ENCODE results near the gene TECPR2. TPM values are rescaled to one million over a fixed set of nuclear protein-coding genes. Genes with fewer than 3 reads are reported as not detected.

The TECPR2 gene
- total RNA-seq, 1 experiment from 2014 or later = 21.3 TPM

GRCh38 chr14:102469261-102469660 is 106.5 kb downstream of the TECPR2 start (continued):
- TF ChIP-seq ARID4B (CRISPR knock-in tag; IDR thresholded peaks at IDR 0.05; ENCODE audit: borderline replicate concordance) (no peak), PREB (CRISPR knock-in tag; IDR thresholded peaks at IDR 0.05; ENCODE audit: borderline replicate concordance) (no peak), TEAD1 (CRISPR knock-in tag; IDR thresholded peaks at IDR 0.05) (no peak), IRF2 (CRISPR knock-in tag; IDR thresholded peaks at IDR 0.05; ENCODE audit: borderline replicate concordance, low read depth) (no peak), ZNF425 (CRISPR knock-in tag; conservative IDR thresholded peaks at IDR 0.05) (no peak), NFE2L1 (CRISPR knock-in tag; IDR thresholded peaks at IDR 0.05) (no peak), E2F5 (CRISPR knock-in tag; IDR thresholded peaks at IDR 0.05) (no peak), ATF1 (CRISPR knock-in tag; IDR thresholded peaks at IDR 0.05) (no peak), NFYB (CRISPR knock-in tag; conservative IDR thresholded peaks at IDR 0.05; ENCODE audit: low read depth) (no peak), RORB (CRISPR knock-in tag; IDR thresholded peaks at IDR 0.05) (no peak)

GRCh38 chr14:102471921-102472790 is 109.4 kb downstream of the TECPR2 start:
- H3K36me3 Mint-ChIP-seq = 0 out of 2 replicates have a peak, but pooled peaks cover 2% of the 10 kb centered on the region
- no peaks in the 10 kb centered on the region for H3K4me1 Mint-ChIP-seq
- ChIA-PET CTCF (no interaction called here), POLR2A (no interaction called here)
- no peaks in the 10 kb centered on the region for H3K27me3 Mint-ChIP-seq (ENCODE audit: low read depth)
- DNase-seq (ENCODE audit: low spot score) (no peak), ATAC-seq (no peak)
- H3K4me3 Mint-ChIP-seq = no peak overlapping the region
- no peaks in the 10 kb centered on the region for H3K9me3 Mint-ChIP-seq
- H3K27ac Mint-ChIP-seq = no peak overlapping the region
- TF ChIP-seq SOX15 (CRISPR knock-in tag; IDR thresholded peaks at IDR 0.05) = no peak
- TF ChIP-seq ZNF423 (CRISPR knock-in tag; IDR thresholded peaks at IDR 0.05) = no peak
- TF ChIP-seq, protein P1, sequence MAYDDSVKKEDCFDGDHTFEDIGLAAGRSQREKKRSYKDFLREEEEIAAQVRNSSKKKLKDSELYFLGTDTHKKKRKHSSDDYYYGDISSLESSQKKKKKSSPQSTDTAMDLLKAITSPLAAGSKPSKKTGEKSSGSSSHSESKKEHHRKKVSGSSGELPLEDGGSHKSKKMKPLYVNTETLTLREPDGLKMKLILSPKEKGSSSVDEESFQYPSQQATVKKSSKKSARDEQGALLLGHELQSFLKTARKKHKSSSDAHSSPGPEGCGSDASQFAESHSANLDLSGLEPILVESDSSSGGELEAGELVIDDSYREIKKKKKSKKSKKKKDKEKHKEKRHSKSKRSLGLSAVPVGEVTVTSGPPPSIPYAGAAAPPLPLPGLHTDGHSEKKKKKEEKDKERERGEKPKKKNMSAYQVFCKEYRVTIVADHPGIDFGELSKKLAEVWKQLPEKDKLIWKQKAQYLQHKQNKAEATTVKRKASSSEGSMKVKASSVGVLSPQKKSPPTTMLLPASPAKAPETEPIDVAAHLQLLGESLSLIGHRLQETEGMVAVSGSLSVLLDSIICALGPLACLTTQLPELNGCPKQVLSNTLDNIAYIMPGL (CRISPR knock-in tag; IDR thresholded peaks at IDR 0.05) = no peak
- TF ChIP-seq ATF2 (CRISPR knock-in tag; IDR thresholded peaks at IDR 0.05; ENCODE audit: borderline replicate concordance, low read depth) = no peak
- TF ChIP-seq ATF6 (CRISPR knock-in tag; IDR thresholded peaks at IDR 0.05) = no peak
- TF ChIP-seq KAT7 (CRISPR knock-in tag; IDR thresholded peaks at IDR 0.05; ENCODE audit: borderline replicate concordance) = no peak
- TF ChIP-seq, protein P2, sequence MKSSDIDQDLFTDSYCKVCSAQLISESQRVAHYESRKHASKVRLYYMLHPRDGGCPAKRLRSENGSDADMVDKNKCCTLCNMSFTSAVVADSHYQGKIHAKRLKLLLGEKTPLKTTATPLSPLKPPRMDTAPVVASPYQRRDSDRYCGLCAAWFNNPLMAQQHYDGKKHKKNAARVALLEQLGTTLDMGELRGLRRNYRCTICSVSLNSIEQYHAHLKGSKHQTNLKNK (CRISPR knock-in tag; IDR thresholded peaks at IDR 0.05) = no peak
- TF ChIP-seq EMX1 (CRISPR knock-in tag; IDR thresholded peaks at IDR 0.05) = no peak
- no peak for TF ChIP-seq NFATC4 (CRISPR knock-in tag; IDR thresholded peaks at IDR 0.05)
- no peak for TF ChIP-seq GRHL2 (CRISPR knock-in tag; IDR thresholded peaks at IDR 0.05; ENCODE audit: insufficient replicate concordance, severe bottlenecking)
- no peak for TF ChIP-seq NFE2L1 (CRISPR knock-in tag; IDR thresholded peaks at IDR 0.05)
- no peak for TF ChIP-seq NR1H2 (CRISPR knock-in tag; IDR thresholded peaks at IDR 0.05)
